HEK293T (cell line): ENCODE data around the gene MACROD2.

ENCODE experiments used
- CTCF ChIA-PET: fragments of 350-600 bp; formaldehyde crosslinking; extraction: SDS; loops from one replicate; lab custom pipeline; 2021; ENCODE audit warnings: antibody characterized with exemption, inconsistent platforms; lab: Yijun Ruan, JAX
- POLR2A ChIA-PET: fragments of 350-600 bp; formaldehyde crosslinking; extraction: SDS; loops from one replicate; lab custom pipeline; 2020; ENCODE audit warnings: antibody characterized with exemption, inconsistent platforms; lab: Yijun Ruan, JAX
- DNase-seq: peaks from one replicate; pipeline ENCODE4 v3.0.0; 2012; ENCODE audit warnings: mixed read lengths; ENCODE audit errors: extremely low spot score
- ARNT ChIP-seq: fragments of 450-650 bp; IDR thresholded peaks from 2 replicates; pipeline ENCODE4 v1.6.1; 2017; ENCODE audit warnings: mild to moderate bottlenecking
- BHLHE40 ChIP-seq: fragments of 450-650 bp; IDR thresholded peaks from 2 replicates; pipeline ENCODE4 v1.6.1; 2016; ENCODE audit warnings: mild to moderate bottlenecking, moderate library complexity, borderline replicate concordance
- CTBP1 ChIP-seq: fragments of 450-650 bp; IDR thresholded peaks from 2 replicates; pipeline ENCODE4 v1.6.1; 2016; ENCODE audit warnings: borderline replicate concordance
- ELF4 ChIP-seq: fragments of 450-650 bp; IDR thresholded peaks from 2 replicates; pipeline ENCODE4 v1.6.1; 2017; ENCODE audit warnings: antibody characterized with exemption
- FOXA1 ChIP-seq: fragments of 450-650 bp; IDR thresholded peaks from 2 replicates; pipeline ENCODE4 v1.6.1; 2016; ENCODE audit warnings: mild to moderate bottlenecking
- FOXK2 ChIP-seq: fragments of 450-650 bp; IDR thresholded peaks from 2 replicates; pipeline ENCODE4 v1.6.1; 2016; ENCODE audit warnings: mild to moderate bottlenecking
- FOXM1 ChIP-seq: fragments of 450-650 bp; IDR thresholded peaks from 2 replicates; pipeline ENCODE4 v1.6.1; 2017; ENCODE audit warnings: mild to moderate bottlenecking, borderline replicate concordance
- HDGF ChIP-seq: fragments of 450-650 bp; IDR thresholded peaks from 2 replicates; pipeline ENCODE4 v1.6.1; 2017; ENCODE audit warnings: antibody characterized with exemption, borderline replicate concordance
- L3MBTL2 ChIP-seq: fragments of 450-650 bp; conservative IDR thresholded peaks from 2 replicates; pipeline ENCODE4 v1.6.1; 2016; ENCODE audit warnings: mild to moderate bottlenecking
- LEF1 ChIP-seq: fragments of 450-650 bp; IDR thresholded peaks from 2 replicates; pipeline ENCODE4 v1.6.1; 2017; ENCODE audit warnings: mild to moderate bottlenecking, borderline replicate concordance
- NFRKB ChIP-seq: fragments of 450-650 bp; IDR thresholded peaks from 2 replicates; pipeline ENCODE4 v1.6.1; 2016; ENCODE audit warnings: mild to moderate bottlenecking, moderate library complexity
- PKNOX1 ChIP-seq: fragments of 450-650 bp; IDR thresholded peaks from 2 replicates; pipeline ENCODE4 v1.6.1; 2016
- SP1 ChIP-seq: fragments of 450-650 bp; IDR thresholded peaks from 2 replicates; pipeline ENCODE4 v1.6.1; 2017
- SUZ12 ChIP-seq: fragments of 450-650 bp; IDR thresholded peaks from 2 replicates; pipeline ENCODE4 v1.6.1; 2016; ENCODE audit warnings: mild to moderate bottlenecking
- TARDBP ChIP-seq: fragments of 450-650 bp; IDR thresholded peaks from 2 replicates; pipeline ENCODE4 v1.6.1; 2016
- ZNF384 ChIP-seq: fragments of 450-650 bp; IDR thresholded peaks from 2 replicates; pipeline ENCODE4 v1.6.1; 2016

MACROD2 gene

DNA sequence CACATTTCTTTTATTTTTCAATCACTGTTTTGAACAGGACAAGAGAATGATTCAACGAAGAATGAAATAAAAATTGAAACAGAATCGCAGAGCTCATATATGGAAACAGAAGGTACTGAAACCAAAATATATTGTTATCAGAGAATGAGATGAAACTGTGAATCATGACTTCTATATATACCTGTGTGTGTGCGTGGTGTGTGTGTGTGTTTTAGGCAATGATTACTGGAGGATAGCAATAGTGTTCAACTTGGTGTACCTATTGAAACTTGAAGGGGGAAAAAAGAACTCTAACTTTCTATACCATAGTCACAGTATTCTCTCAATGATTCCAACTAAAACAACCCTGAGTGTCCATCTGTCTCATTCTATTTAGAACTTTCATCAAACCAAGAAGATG lies 1991.4 kb downstream of the MACROD2 start:
- DNase-seq: no peak
- TF ChIP-seq SP1 (no peak), ZNF384 (no peak), BHLHE40 (no peak), TARDBP (no peak), FOXM1 (no peak), ARNT (no peak), FOXK2 (no peak), HDGF (no peak), CTBP1 (no peak), L3MBTL2 (no peak), PKNOX1 (no peak), LEF1 (no peak), SUZ12 (no peak), FOXA1 (no peak), NFRKB (no peak), ELF4 (no peak)
- CTCF ChIA-PET: no interaction called here
- POLR2A ChIA-PET: no interaction called here

DNA sequence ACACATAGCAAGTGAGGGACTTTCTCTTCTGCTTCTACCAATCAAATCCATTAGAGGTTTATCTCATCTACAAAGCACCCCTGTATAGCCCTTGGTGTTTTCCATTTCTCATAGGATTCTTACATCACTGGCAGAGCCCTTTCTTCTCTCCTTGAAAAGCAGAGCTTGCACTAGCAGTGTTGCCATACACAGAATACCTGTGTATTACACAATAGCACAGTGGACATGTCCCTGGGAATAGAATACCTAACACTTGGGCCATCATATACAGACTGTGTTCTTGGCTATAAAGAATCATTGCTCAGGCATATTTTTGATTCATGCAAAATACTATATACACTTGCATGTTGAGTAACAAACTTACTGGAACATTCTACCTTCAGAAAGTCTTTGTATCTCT lies 1996.0 kb downstream of the MACROD2 start:
- CTCF ChIA-PET: no interaction called here
- TF ChIP-seq ELF4 (no peak), FOXK2 (no peak), FOXM1 (no peak), NFRKB (no peak), BHLHE40 (no peak), SP1 (no peak), L3MBTL2 (no peak), ARNT (no peak), TARDBP (no peak), ZNF384 (no peak), LEF1 (no peak), CTBP1 (no peak), SUZ12 (no peak), HDGF (no peak), PKNOX1 (no peak), FOXA1 (no peak)
- no peak for DNase-seq
- POLR2A ChIA-PET: no interaction called here

DNA sequence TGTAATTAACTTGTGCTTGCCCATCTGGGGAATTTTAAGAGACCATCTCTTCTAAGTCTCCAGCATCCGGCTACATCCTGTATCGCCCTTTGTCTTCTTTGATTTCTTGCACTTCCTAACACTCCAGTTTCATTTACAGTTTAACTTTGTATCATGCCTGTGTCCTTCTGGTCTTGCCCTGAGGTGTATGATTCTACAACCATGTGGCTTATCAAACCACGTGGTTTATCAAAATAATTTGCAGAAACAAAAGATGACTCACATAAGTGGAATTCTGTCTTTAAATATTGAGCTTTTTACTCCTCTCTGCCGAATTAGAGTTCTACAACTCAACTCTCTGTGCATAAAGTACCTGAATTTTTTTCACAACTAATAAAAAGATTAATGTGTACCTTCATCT lies 1997.2 kb downstream of the MACROD2 start:
- ChIA-PET CTCF (no interaction called here), POLR2A (no interaction called here)
- no peak for DNase-seq
- no peak for TF ChIP-seq SP1
- TF ChIP-seq SUZ12: no peak
- no peak for TF ChIP-seq FOXK2
- no peak for TF ChIP-seq PKNOX1
- TF ChIP-seq ELF4: no peak
- TF ChIP-seq ARNT: no peak
- no peak for TF ChIP-seq LEF1
- TF ChIP-seq NFRKB: no peak
- TF ChIP-seq CTBP1: no peak
- TF ChIP-seq BHLHE40: no peak
- TF ChIP-seq L3MBTL2: no peak
- no peak for TF ChIP-seq ZNF384
- TF ChIP-seq HDGF: no peak

GRCh38 chr20:16000112-16000511 lies 2004.8 kb downstream of the MACROD2 start:
- ChIA-PET CTCF (no interaction called here), POLR2A (no interaction called here)
- no peak for DNase-seq
- TF ChIP-seq ARNT (no peak), BHLHE40 (no peak), ZNF384 (no peak), LEF1 (no peak), TARDBP (no peak), CTBP1 (no peak), L3MBTL2 (no peak), PKNOX1 (no peak), NFRKB (no peak), FOXK2 (no peak), SUZ12 (no peak), ELF4 (no peak), SP1 (no peak)

DNA sequence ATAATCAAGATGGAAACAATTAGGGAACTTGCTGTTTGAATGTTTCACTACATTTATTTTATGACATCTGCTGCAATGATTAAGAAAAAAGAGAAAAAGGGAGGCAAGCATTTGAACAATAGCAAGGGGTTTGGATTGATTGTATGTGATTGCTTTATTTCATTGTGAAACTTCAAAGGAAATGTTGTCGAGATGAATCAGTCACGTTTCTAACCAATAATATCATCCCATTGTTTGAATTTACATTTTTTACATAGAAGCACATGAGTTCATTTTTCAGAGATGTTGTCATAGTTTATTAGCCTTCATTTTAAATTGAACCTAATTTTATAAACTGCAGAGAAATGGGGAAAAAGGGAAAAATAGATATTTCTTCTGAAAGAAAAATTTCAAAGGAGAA lies 2006.0 kb downstream of the MACROD2 start:
- ChIA-PET CTCF (no interaction called here), POLR2A (no interaction called here)
- DNase-seq: no peak
- TF ChIP-seq TARDBP (no peak), CTBP1 (no peak), L3MBTL2 (no peak), PKNOX1 (no peak), HDGF (no peak), FOXK2 (no peak), LEF1 (no peak), FOXA1 (no peak), NFRKB (no peak)
